SK-N-SH treated with all-trans-retinoic acid at 6 μM for 48 hours (cell line): ENCODE results near the gene NRDE2.

Experiments
- ARNTL ChIP-seq: fragments of 450-650 bp; formaldehyde crosslinking; IDR thresholded peaks from 2 replicates; pipeline ENCODE4 v1.5.0; 2020; ENCODE audit warnings: low read depth, mild to moderate bottlenecking, moderate library complexity, borderline replicate concordance
- PPARA ChIP-seq: fragments of 250-450 bp; sonication (Bioruptor Pico); IDR thresholded peaks from 2 replicates; pipeline ENCODE4 v1.5.0; 2020; ENCODE audit warnings: mild to moderate bottlenecking, borderline replicate concordance
- SNAI2 ChIP-seq: fragments of 250-450 bp; sonication (Bioruptor Pico); IDR thresholded peaks from 2 replicates; pipeline ENCODE4 v1.5.0; 2020; ENCODE audit warnings: mild to moderate bottlenecking, moderate library complexity
- TOX ChIP-seq: fragments of 250-450 bp; sonication (Bioruptor Pico); IDR thresholded peaks from 2 replicates; pipeline ENCODE4 v1.8.0; 2021; ENCODE audit warnings: mild to moderate bottlenecking, moderate library complexity, borderline replicate concordance
- ZC3H10 ChIP-seq: fragments of 250-450 bp; sonication (Bioruptor Pico); IDR thresholded peaks from 2 replicates; pipeline ENCODE4 v1.5.1; 2021; ENCODE audit warnings: mild to moderate bottlenecking, moderate library complexity
- ZFP3 ChIP-seq: fragments of 250-450 bp; sonication (Bioruptor Pico); IDR thresholded peaks from 2 replicates; pipeline ENCODE4 v1.5.0; 2020; ENCODE audit warnings: mild to moderate bottlenecking, moderate library complexity
- ZNF565 ChIP-seq: fragments of 450-650 bp; formaldehyde crosslinking; conservative IDR thresholded peaks from 2 replicates; pipeline ENCODE4 v1.5.0; 2020; ENCODE audit warnings: low read depth, mild to moderate bottlenecking, moderate library complexity
- TF ChIP-seq, protein P1 (sequence below): fragments of 250-450 bp; sonication (Bioruptor Pico); IDR thresholded peaks from 2 replicates; pipeline ENCODE4 v1.8.0; 2020; ENCODE audit warnings: mild to moderate bottlenecking, moderate library complexity, borderline replicate concordance
- TF ChIP-seq, protein P2 (sequence below): fragments of 250-450 bp; sonication (Bioruptor Pico); IDR thresholded peaks from 2 replicates; pipeline ENCODE4 v1.5.0; 2020; ENCODE audit warnings: mild to moderate bottlenecking, moderate library complexity
- TF ChIP-seq, protein P3 (sequence below): fragments of 250-450 bp; sonication (Bioruptor Pico); IDR thresholded peaks from 2 replicates; pipeline ENCODE4 v1.5.1; 2020; ENCODE audit warnings: low read depth, mild to moderate bottlenecking, moderate library complexity

DNA sequence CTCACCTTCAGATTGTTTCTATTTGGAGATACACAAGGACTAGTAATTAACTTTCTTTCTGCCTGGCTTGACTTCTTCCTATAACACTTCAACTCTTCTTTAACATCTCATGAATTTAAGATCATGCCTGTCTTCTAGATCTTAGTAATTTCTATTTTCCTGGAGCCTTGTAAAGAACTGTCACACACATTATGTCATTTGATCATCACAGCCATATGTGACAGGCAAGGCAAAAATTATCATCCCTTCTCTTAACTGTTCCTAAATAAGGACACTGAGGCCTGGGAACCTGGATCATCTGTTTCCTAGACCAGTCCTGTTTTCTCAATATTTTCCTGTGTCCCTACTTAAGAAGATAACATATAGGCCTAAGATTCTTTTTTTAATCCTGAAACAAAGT lies 27.2 kb downstream of the NRDE2 start:
- TF ChIP-seq ZC3H10 (CRISPR knock-in tag) = no peak
- TF ChIP-seq, protein P1, sequence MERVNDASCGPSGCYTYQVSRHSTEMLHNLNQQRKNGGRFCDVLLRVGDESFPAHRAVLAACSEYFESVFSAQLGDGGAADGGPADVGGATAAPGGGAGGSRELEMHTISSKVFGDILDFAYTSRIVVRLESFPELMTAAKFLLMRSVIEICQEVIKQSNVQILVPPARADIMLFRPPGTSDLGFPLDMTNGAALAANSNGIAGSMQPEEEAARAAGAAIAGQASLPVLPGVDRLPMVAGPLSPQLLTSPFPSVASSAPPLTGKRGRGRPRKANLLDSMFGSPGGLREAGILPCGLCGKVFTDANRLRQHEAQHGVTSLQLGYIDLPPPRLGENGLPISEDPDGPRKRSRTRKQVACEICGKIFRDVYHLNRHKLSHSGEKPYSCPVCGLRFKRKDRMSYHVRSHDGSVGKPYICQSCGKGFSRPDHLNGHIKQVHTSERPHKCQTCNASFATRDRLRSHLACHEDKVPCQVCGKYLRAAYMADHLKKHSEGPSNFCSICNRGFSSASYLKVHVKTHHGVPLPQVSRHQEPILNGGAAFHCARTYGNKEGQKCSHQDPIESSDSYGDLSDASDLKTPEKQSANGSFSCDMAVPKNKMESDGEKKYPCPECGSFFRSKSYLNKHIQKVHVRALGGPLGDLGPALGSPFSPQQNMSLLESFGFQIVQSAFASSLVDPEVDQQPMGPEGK (CRISPR knock-in tag) = no peak
- TF ChIP-seq ZFP3 (CRISPR knock-in tag) = no peak
- TF ChIP-seq PPARA (CRISPR knock-in tag) = no peak
- TF ChIP-seq ZNF565 (CRISPR knock-in tag) = no peak
- TF ChIP-seq, protein P2, sequence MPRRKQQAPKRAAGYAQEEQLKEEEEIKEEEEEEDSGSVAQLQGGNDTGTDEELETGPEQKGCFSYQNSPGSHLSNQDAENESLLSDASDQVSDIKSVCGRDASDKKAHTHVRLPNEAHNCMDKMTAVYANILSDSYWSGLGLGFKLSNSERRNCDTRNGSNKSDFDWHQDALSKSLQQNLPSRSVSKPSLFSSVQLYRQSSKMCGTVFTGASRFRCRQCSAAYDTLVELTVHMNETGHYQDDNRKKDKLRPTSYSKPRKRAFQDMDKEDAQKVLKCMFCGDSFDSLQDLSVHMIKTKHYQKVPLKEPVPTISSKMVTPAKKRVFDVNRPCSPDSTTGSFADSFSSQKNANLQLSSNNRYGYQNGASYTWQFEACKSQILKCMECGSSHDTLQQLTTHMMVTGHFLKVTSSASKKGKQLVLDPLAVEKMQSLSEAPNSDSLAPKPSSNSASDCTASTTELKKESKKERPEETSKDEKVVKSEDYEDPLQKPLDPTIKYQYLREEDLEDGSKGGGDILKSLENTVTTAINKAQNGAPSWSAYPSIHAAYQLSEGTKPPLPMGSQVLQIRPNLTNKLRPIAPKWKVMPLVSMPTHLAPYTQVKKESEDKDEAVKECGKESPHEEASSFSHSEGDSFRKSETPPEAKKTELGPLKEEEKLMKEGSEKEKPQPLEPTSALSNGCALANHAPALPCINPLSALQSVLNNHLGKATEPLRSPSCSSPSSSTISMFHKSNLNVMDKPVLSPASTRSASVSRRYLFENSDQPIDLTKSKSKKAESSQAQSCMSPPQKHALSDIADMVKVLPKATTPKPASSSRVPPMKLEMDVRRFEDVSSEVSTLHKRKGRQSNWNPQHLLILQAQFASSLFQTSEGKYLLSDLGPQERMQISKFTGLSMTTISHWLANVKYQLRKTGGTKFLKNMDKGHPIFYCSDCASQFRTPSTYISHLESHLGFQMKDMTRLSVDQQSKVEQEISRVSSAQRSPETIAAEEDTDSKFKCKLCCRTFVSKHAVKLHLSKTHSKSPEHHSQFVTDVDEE (CRISPR knock-in tag) = no peak
- TF ChIP-seq TOX (CRISPR knock-in tag) = no peak
- TF ChIP-seq ARNTL (CRISPR knock-in tag) = no peak
- TF ChIP-seq, protein P3, sequence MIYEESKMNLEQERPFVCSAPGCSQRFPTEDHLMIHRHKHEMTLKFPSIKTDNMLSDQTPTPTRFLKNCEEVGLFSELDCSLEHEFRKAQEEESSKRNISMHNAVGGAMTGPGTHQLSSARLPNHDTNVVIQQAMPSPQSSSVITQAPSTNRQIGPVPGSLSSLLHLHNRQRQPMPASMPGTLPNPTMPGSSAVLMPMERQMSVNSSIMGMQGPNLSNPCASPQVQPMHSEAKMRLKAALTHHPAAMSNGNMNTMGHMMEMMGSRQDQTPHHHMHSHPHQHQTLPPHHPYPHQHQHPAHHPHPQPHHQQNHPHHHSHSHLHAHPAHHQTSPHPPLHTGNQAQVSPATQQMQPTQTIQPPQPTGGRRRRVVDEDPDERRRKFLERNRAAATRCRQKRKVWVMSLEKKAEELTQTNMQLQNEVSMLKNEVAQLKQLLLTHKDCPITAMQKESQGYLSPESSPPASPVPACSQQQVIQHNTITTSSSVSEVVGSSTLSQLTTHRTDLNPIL (CRISPR knock-in tag) = no peak
- TF ChIP-seq SNAI2 (CRISPR knock-in tag) = no peak
